K562 (cell line): ENCODE results near the gene GPR108. TPM values are rescaled to one million over a fixed set of nuclear protein-coding genes. Genes with fewer than 3 reads are reported as not detected.

Source experiments
- ATAC-seq: fragments of 200-7000 bp; cut with Tn5 transposase; 3 replicates; pipeline ENCODE4 v1.9.1; 2020; ENCODE audit warnings: moderate library complexity
- BruUV-seq: library from RNA; stranded (reverse); fragments of 400-500 nt; replicated peaks from 2 replicates; lab custom pipeline; 2021; lab: Mats Ljungman, UMichigan
- CTCF ChIA-PET: fragments of 300-600 bp; formaldehyde crosslinking; extraction: SDS; loops from one replicate; lab custom pipeline; 2021; ENCODE audit warnings: low intra/inter-chr PET ratio; lab: Yijun Ruan, JAX
- POLR2A ChIA-PET: fragments of 300-600, 350-650 bp; sonication (Branson Sonifier 250); formaldehyde crosslinking; extraction: SDS; loops from one replicate; lab custom pipeline; 2021; ENCODE audit warnings: antibody characterized with exemption, inconsistent platforms; lab: Yijun Ruan, JAX
- DNase-seq, 4 experiments: peaks; one replicate each; pipeline versions ENCODE4 v3.0.0 to v3.0.0-alpha.2; 2011 to 2018; ENCODE audit warnings: low spot score in 3 of 4, mixed read lengths in 3 of 4; ENCODE audit errors: extremely low read depth in 1 of 4
- FAIRE-seq: peaks from 2 replicates; lab custom pipeline; 2011; peaks lifted over from hg19 to GRCh38; lab: Jason Lieb, UNC
- H2AFZ ChIP-seq: 2 replicates; pipeline ENCODE4 v1.6.0; 2011; ENCODE audit warnings: low read depth, low read length, control low read depth, inconsistent platforms
- H3K27ac ChIP-seq: fragments of 200-600 bp; 3 replicates; pipeline ENCODE4 v1.8.0; 2011; ENCODE audit warnings: low read depth, mild to moderate bottlenecking, control low read depth, inconsistent platforms, low read length, moderate library complexity, mixed read lengths; ENCODE audit errors: extremely low read depth
- H3K27me3 ChIP-seq, 2 experiments: fragments of 300-600 bp in 1 of 2; 2 replicates in 1 of 2; 3 replicates in 1 of 2; pipeline versions ENCODE4 v1.6.0 to v1.8.0; 2011; ENCODE audit warnings: inconsistent platforms in 2 of 2, low read length in 2 of 2, mild to moderate bottlenecking in 1 of 2, mixed read lengths in 1 of 2, moderate library complexity in 1 of 2; ENCODE audit not compliant: control insufficient read depth in 2 of 2, insufficient read depth in 2 of 2
- H3K36me3 ChIP-seq: fragments of 300-600 bp; 3 replicates; pipeline ENCODE4 v1.8.0; 2011; ENCODE audit warnings: mild to moderate bottlenecking, low read length, inconsistent platforms; ENCODE audit not compliant: control insufficient read depth, insufficient read depth
- H3K4me1 ChIP-seq, 2 experiments: fragments of 200-600 bp in 1 of 2; replicated peaks in 1 of 2; 2 replicates in 1 of 2; 3 replicates in 1 of 2; pipeline versions ENCODE4 v1.5.1 to v1.8.0; 2011; ENCODE audit warnings: inconsistent platforms in 2 of 2, low read length in 2 of 2, mild to moderate bottlenecking in 1 of 2, mixed read lengths in 1 of 2, moderate library complexity in 1 of 2; ENCODE audit not compliant: control insufficient read depth in 2 of 2, insufficient read depth in 2 of 2
- H3K4me2 ChIP-seq: 2 replicates; pipeline ENCODE4 v1.6.1; 2011; ENCODE audit warnings: low read length, control low read depth, inconsistent platforms, mixed read lengths; ENCODE audit not compliant: insufficient read depth
- H3K4me3 ChIP-seq: fragments of 200-600 bp; sonication (generic), shearing (Covaris generic); 2 replicates; pipeline ENCODE4 v1.5.1; 2016; ENCODE audit warnings: control low read depth, inconsistent platforms
- H3K79me2 ChIP-seq: fragments of 200-600 bp; 3 replicates; pipeline ENCODE4 v1.8.0; 2011; ENCODE audit warnings: low read length, inconsistent platforms; ENCODE audit not compliant: control insufficient read depth, insufficient read depth
- H3K9ac ChIP-seq, 2 experiments: 2 replicates each; pipeline versions ENCODE4 v1.6.0 to v1.6.1; 2011; ENCODE audit warnings: low read depth in 2 of 2, low read length in 2 of 2, control low read depth in 1 of 2, inconsistent platforms in 1 of 2, mild to moderate bottlenecking in 1 of 2, mixed read lengths in 1 of 2; ENCODE audit not compliant: insufficient read depth in 1 of 2
- H3K9me1 ChIP-seq: one replicate; pipeline ENCODE4 v1.6.0; 2011; ENCODE audit warnings: inconsistent platforms, mild to moderate bottlenecking, low read length, moderate library complexity; ENCODE audit not compliant: control insufficient read depth, insufficient read depth
- H3K9me3 ChIP-seq: replicated peaks from 2 replicates; pipeline ENCODE4 v1.5.1; 2011; ENCODE audit warnings: low read depth, low read length, inconsistent platforms; ENCODE audit not compliant: control insufficient read depth, insufficient read depth
- H4K20me1 ChIP-seq: replicated peaks from 2 replicates; pipeline ENCODE4 v1.6.1; 2011; ENCODE audit warnings: low read length, inconsistent platforms, mixed read lengths; ENCODE audit not compliant: control insufficient read depth, insufficient read depth
- BCOR ChIP-seq: fragments of 450-650 bp; IDR thresholded peaks from 2 replicates; pipeline ENCODE4 v1.6.1; 2016
- CBX3 ChIP-seq, 2 experiments: IDR thresholded peaks; 1 replicate in 1 of 2; 2 replicates in 1 of 2; pipeline ENCODE4 v1.6.1; 2012; ENCODE audit warnings: inconsistent platforms in 2 of 2, low read length in 2 of 2, borderline replicate concordance in 1 of 2, control low read depth in 1 of 2
- CTCF ChIP-seq, 3 experiments: IDR thresholded peaks in 2 of 3; conservative IDR thresholded peaks in 1 of 3; 2 replicates each; pipeline ENCODE4 v1.5.1; 2011 to 2012; ENCODE audit warnings: low read length in 3 of 3, mild to moderate bottlenecking in 3 of 3, control low read depth in 2 of 3, improper control_type of control experiment in 1 of 3, inconsistent platforms in 1 of 3, low read depth in 1 of 3, mixed read lengths in 1 of 3, moderate library complexity in 1 of 3; ENCODE audit not compliant: insufficient read depth in 2 of 3
- DPF2 ChIP-seq: fragments of 450-650 bp; IDR thresholded peaks from 2 replicates; pipeline ENCODE4 v1.6.1; 2016
- ESRRA ChIP-seq: fragments of 450-650 bp; IDR thresholded peaks from 2 replicates; pipeline ENCODE4 v1.6.1; 2014; ENCODE audit warnings: low read depth, mild to moderate bottlenecking, moderate library complexity, borderline replicate concordance
- FOXK2 ChIP-seq, 2 experiments: fragments of 450-650 bp; IDR thresholded peaks in 1 of 2; conservative IDR thresholded peaks in 1 of 2; 2 replicates each; pipeline ENCODE4 v1.6.1; 2016; ENCODE audit warnings: low read depth in 2 of 2, mild to moderate bottlenecking in 1 of 2
- HDGF ChIP-seq: fragments of 450-650 bp; IDR thresholded peaks from 2 replicates; pipeline ENCODE4 v1.6.1; 2016
- ID3 ChIP-seq, 2 experiments: fragments of 250-450 bp in 1 of 2; fragments of 450-650 bp in 1 of 2; sonication (Bioruptor Pico) in 1 of 2; IDR thresholded peaks; 2 replicates each; pipeline versions ENCODE4 v1.6.1 to v1.8.0; 2016 to 2021; ENCODE audit warnings: mild to moderate bottlenecking in 2 of 2, moderate library complexity in 2 of 2, missing compliant biosample characterization in 1 of 2, missing genetic modification characterization in 1 of 2
- KDM1A ChIP-seq, 2 experiments: fragments of 450-650 bp; IDR thresholded peaks; 2 replicates each; pipeline ENCODE4 v1.6.1; 2016; ENCODE audit warnings: mild to moderate bottlenecking in 2 of 2
- MAFG ChIP-seq: fragments of 450-650 bp; conservative IDR thresholded peaks from 2 replicates; pipeline ENCODE4 v1.6.1; 2016; ENCODE audit warnings: missing genetic modification characterization, missing compliant biosample characterization
- MAX ChIP-seq: sonication (generic); formaldehyde crosslinking; IDR thresholded peaks from 2 replicates; pipeline ENCODE4 v1.9.0; 2022; ENCODE audit warnings: mild to moderate bottlenecking, missing genetic modification reagents
- MEF2D ChIP-seq: conservative IDR thresholded peaks from 2 replicates; pipeline ENCODE4 v1.6.1; 2016; ENCODE audit warnings: low read depth, missing genetic modification characterization, missing compliant biosample characterization
- NCOA1 ChIP-seq: fragments of 450-650 bp; IDR thresholded peaks from 2 replicates; pipeline ENCODE4 v1.6.1; 2016; ENCODE audit warnings: low read depth
- NFE2 ChIP-seq: IDR thresholded peaks from 2 replicates; pipeline ENCODE4 v1.6.1; 2014; ENCODE audit warnings: antibody characterized with exemption, low read depth
- NR1H2 ChIP-seq: sonication (generic); formaldehyde crosslinking; IDR thresholded peaks from 2 replicates; pipeline ENCODE4 v1.4.0; 2020; ENCODE audit warnings: mild to moderate bottlenecking, missing genetic modification reagents
- NR2C2 ChIP-seq, 2 experiments: fragments of 200-800 bp in 1 of 2; sonication (Bioruptor generic) in 1 of 2; sonication (generic) in 1 of 2; formaldehyde crosslinking in 1 of 2; IDR thresholded peaks; 2 replicates each; pipeline versions ENCODE4 v1.6.1 to v1.8.0; 2016 to 2022; ENCODE audit warnings: mild to moderate bottlenecking in 1 of 2, missing compliant biosample characterization in 1 of 2, missing genetic modification characterization in 1 of 2, missing genetic modification reagents in 1 of 2
- SAFB ChIP-seq: fragments of 200-400 bp; formaldehyde crosslinking; IDR thresholded peaks from 2 replicates; pipeline ENCODE4 v1.6.1; 2017; ENCODE audit warnings: low read depth, low read length, borderline replicate concordance
- SMARCA5 ChIP-seq: fragments of 450-650 bp; IDR thresholded peaks from 2 replicates; pipeline ENCODE4 v1.6.1; 2016
- TBP ChIP-seq: optimal IDR thresholded peaks from 2 replicates; pipeline ENCODE3; 2011; ENCODE audit warnings: low read depth, low read length, improper control_type of control experiment
- ZNF316 ChIP-seq: fragments of 450-650 bp; IDR thresholded peaks from 2 replicates; pipeline ENCODE4 v1.6.1; 2016
- WGBS: fragments of 100-300 bp; shearing (Covaris generic); methylation state at CpG from one replicate; pipeline ENCODE4 v1.1.6; 2016; ENCODE audit warnings: low coverage, mixed read lengths; ENCODE audit not compliant: insufficient coverage; ENCODE audit errors: missing lambda C conversion rate; 5-methylcytosine and 5-hydroxymethylcytosine counted together
- in situ Hi-C: fragments of 300-500 bp; cut with MboI; formaldehyde crosslinking; loops from 4 replicates; pipeline ENCODE4 v1.15.0; 2018; ENCODE audit warnings: inconsistent platforms, mixed read lengths
- intact Hi-C: fragments of 100-400 bp; cut with micrococcal nuclease; formaldehyde crosslinking; loops from 2 replicates; pipeline ENCODE4 v1.14.2; 2022
- polyA plus RNA-seq, 8 experiments: library from polyadenylated mRNA; depleted of rRNA in 4 of 8; stranded (reverse) in 5 of 8; unstranded in 3 of 8; fragments of >200 nt; fragmentation: Nextera tagmentation in 2 of 8; fragmentation: Illumina TruSeq in 1 of 8; extraction: Ambion mirVana in 2 of 8; extraction: Trizol in 1 of 8; gene quantifications; 2 replicates each; pipeline versions ENCODE4 v1.2.1 to v1.2.3, GENCODE V29; 2011 to 2014; ENCODE audit warnings: inconsistent platforms in 1 of 8, missing spikeins in 1 of 8
- total RNA-seq, 7 experiments: library from RNA; depleted of rRNA in 6 of 7; stranded (reverse); fragments of >200 nt in 6 of 7; fragmentation: Illumina TruSeq in 2 of 7; extraction: Trizol in 2 of 7; gene quantifications; 2 replicates each; pipeline versions ENCODE4 v1.2.1 to v1.2.3, GENCODE V29; 2011 to 2021; ENCODE audit warnings: low replicate concordance in 1 of 7

GPR108 gene
- total and polyA plus RNA-seq, 9 of the 15 experiments (the other 6 are each of a cell fraction or from before 2014, with no cell fraction given) = 2.4 to 33.2 (median 24.4) TPM

- ChIA-PET POLR2A (interaction anchor here (0.7 to 1.6 kb wide), 5 partner anchors 13 to 236 kb away, joined by 3 to 7 read pairs (median 5); partner anchors contain the start of gene TNFSF9), CTCF (no interaction called here)
- Histone ChIP-seq H2AFZ (peak overlapping the region; percentile 95), H4K20me1 (no peaks in the 10 kb centered on the region), H3K27ac (peak overlapping the region; percentile 65), H3K4me3 (peak overlapping the region; percentile 64), H3K9me3 (no peaks in the 10 kb centered on the region), H3K9ac (peak overlapping the region; percentile 67 to 93), H3K36me3 (no peaks in the 10 kb centered on the region; the same call in 2 of the 3 replicates), H3K9me1 (peaks cover 4% of the 10 kb centered on the region), H3K27me3 (no peaks in the 10 kb centered on the region), H3K4me1 (peaks cover 9 to 23% of the 10 kb centered on the region in 2 experiments), H3K79me2 (peaks cover 13% of the 10 kb centered on the region), H3K4me2 (peak overlapping the region; percentile 91)
- peak; percentile 13; the same call in 2 of the 3 replicates for ATAC-seq
- in situ Hi-C loops = no loop called here
- peak in 1 of 4 experiments; percentile 54 for DNase-seq
- intact Hi-C loops = loop anchor here (2.0 to 10.0 kb wide), 2 partner anchors 28 to 98 kb away; partner anchors contain the start of gene TRIP10
- BruUV-seq = TSS peak; percentile 76
- FAIRE-seq = peak; percentile 63
- WGBS = 13% methylated on average over 16 of the region's 16 CpGs
- TF ChIP-seq CBX3 (IDR thresholded peaks at IDR 0.05; ENCODE audit: borderline replicate concordance in 1 of 2, low read length in 2 of 2) (peak in 1 of 2 experiments; percentile 44; a peak in 1 of 3 replicates), DPF2 (0 out of 2 replicates have a peak, but pooled peaks have one; percentile 8), ZNF316 (peak; percentile 94), SMARCA5 (peak; percentile 63; the same call in 1 of the 2 replicates), KDM1A (IDR thresholded peaks at IDR 0.05) (peak in 1 of 2 experiments; percentile 59; a peak in 1 of 4 replicates), MEF2D (no peak), NR2C2 (CRISPR knock-in tag; IDR thresholded peaks at IDR 0.05) (peak; percentile 72; the same call in 1 of the 2 replicates), NR2C2 (tag; IDR thresholded peaks at IDR 0.05) (peak; percentile 56; the same call in 1 of the 2 replicates), HDGF (0 out of 2 replicates have a peak, but pooled peaks have one; percentile 19), ID3 (CRISPR knock-in tag; IDR thresholded peaks at IDR 0.05) (no peak), ID3 (tag; IDR thresholded peaks at IDR 0.05) (0 out of 2 replicates have a peak, but pooled peaks have one; percentile 19), MAX (CRISPR knock-in tag) (peak; percentile 52; the same call in 1 of the 2 replicates), NCOA1 (no peak), ESRRA (no peak), BCOR (peak; percentile 83), NR1H2 (CRISPR knock-in tag) (0 out of 2 replicates have a peak, but pooled peaks have one; percentile 38), NFE2 (peak; percentile 66), SAFB (no peak), CTCF (IDR thresholded peaks at IDR 0.05 in 2 of 3, conservative IDR thresholded peaks at IDR 0.05 in 1 of 3; ENCODE audit: insufficient read depth in 2 of 3, low read depth in 1 of 3, low read length in 3 of 3) (0 out of 6 replicates have a peak, but pooled peaks of 1 of the 3 experiments have one; percentile 8), MAFG (tag) (0 out of 2 replicates have a peak, but pooled peaks have one; percentile 4), FOXK2 (conservative IDR thresholded peaks at IDR 0.05 in 1 of 2, IDR thresholded peaks at IDR 0.05 in 1 of 2; ENCODE audit: low read depth in 2 of 2) (peak in 1 of 2 experiments; percentile 23; a peak in 2 of 4 replicates), TBP (no peak)
Observed at GRCh38 chr19:6766357-6767080, 29.1 kb upstream of the GPR108 start.
